K562 (cell line): ENCODE data around the gene TSPOAP1. TPM values are rescaled to one million over a fixed set of nuclear protein-coding genes. Genes with fewer than 3 reads are reported as not detected.

Experiments
- ARID1B ChIP-seq: fragments of 450-650 bp; IDR thresholded peaks from 2 replicates; pipeline ENCODE4 v1.6.1; 2016; ENCODE audit warnings: antibody characterized with exemption, mild to moderate bottlenecking, inconsistent platforms
- BACH1 ChIP-seq: fragments of 200-800 bp; sonication (Bioruptor generic); IDR thresholded peaks from 2 replicates; pipeline ENCODE4 v1.6.1; 2016; ENCODE audit warnings: missing genetic modification characterization, missing compliant biosample characterization
- CHCHD3 ChIP-seq: fragments of 250-450 bp; sonication (Bioruptor Pico); IDR thresholded peaks from 2 replicates; pipeline ENCODE4 v2.1.2; 2022; ENCODE audit warnings: mild to moderate bottlenecking
- E2F8 ChIP-seq: fragments of 450-650 bp; IDR thresholded peaks from 2 replicates; pipeline ENCODE4 v1.7.1; 2018; ENCODE audit warnings: mild to moderate bottlenecking, low read depth; ENCODE audit not compliant: partially characterized antibody
- FUS ChIP-seq: fragments of 200-400 bp; formaldehyde crosslinking; optimal IDR thresholded peaks from 2 replicates; pipeline ENCODE3; 2017; ENCODE audit warnings: low read depth, low read length
- KDM1A ChIP-seq, 2 experiments: fragments of 450-650 bp; IDR thresholded peaks; 2 replicates each; pipeline ENCODE4 v1.6.1; 2016; ENCODE audit warnings: mild to moderate bottlenecking in 2 of 2
- MLLT1 ChIP-seq, 2 experiments: fragments of 450-650 bp; IDR thresholded peaks; 2 replicates each; pipeline ENCODE4 v1.6.1; 2016
- NFE2 ChIP-seq: IDR thresholded peaks from 2 replicates; pipeline ENCODE4 v1.6.1; 2014; ENCODE audit warnings: antibody characterized with exemption, low read depth
- NFE2L1 ChIP-seq: fragments of 450-650 bp; IDR thresholded peaks from 2 replicates; pipeline ENCODE4 v1.6.1; 2016; ENCODE audit warnings: missing genetic modification characterization, low read depth, mild to moderate bottlenecking, missing compliant biosample characterization, moderate library complexity, borderline replicate concordance
- NR0B1 ChIP-seq: fragments of 450-650 bp; IDR thresholded peaks from one replicate; pipeline ENCODE4 v1.6.1; 2018; ENCODE audit warnings: mild to moderate bottlenecking, moderate library complexity; ENCODE audit not compliant: partially characterized antibody
- PBX2 ChIP-seq, 2 experiments: IDR thresholded peaks in 1 of 2; conservative IDR thresholded peaks in 1 of 2; 2 replicates each; pipeline ENCODE4 v1.6.1; 2016; ENCODE audit warnings: low read depth in 2 of 2, mild to moderate bottlenecking in 1 of 2, missing compliant biosample characterization in 1 of 2, missing genetic modification characterization in 1 of 2, moderate library complexity in 1 of 2
- RUNX1 ChIP-seq: sonication (generic); IDR thresholded peaks from 2 replicates; pipeline ENCODE4 v1.6.1; 2016; ENCODE audit warnings: antibody characterized with exemption, low read depth
- SMARCE1 ChIP-seq: fragments of 450-650 bp; IDR thresholded peaks from 2 replicates; pipeline ENCODE4 v1.7.1; 2016; ENCODE audit warnings: mild to moderate bottlenecking
- SRSF1 ChIP-seq: fragments of 200-400 bp; formaldehyde crosslinking; IDR thresholded peaks from 2 replicates; pipeline ENCODE4 v1.6.1; 2017; ENCODE audit warnings: mild to moderate bottlenecking, low read depth, low read length, moderate library complexity
- TEAD2 ChIP-seq: fragments of 450-650 bp; IDR thresholded peaks from 2 replicates; pipeline ENCODE4 v1.6.1; 2016; ENCODE audit warnings: missing genetic modification characterization, control low read depth, missing compliant biosample characterization
- VEZF1 ChIP-seq: fragments of 200-800 bp; sonication (Bioruptor generic); IDR thresholded peaks from 2 replicates; pipeline ENCODE4 v1.6.1; 2017; ENCODE audit warnings: missing genetic modification characterization, missing compliant biosample characterization
- polyA plus RNA-seq, 8 experiments: library from polyadenylated mRNA; depleted of rRNA in 4 of 8; stranded (reverse) in 5 of 8; unstranded in 3 of 8; fragments of >200 nt; fragmentation: Nextera tagmentation in 2 of 8; fragmentation: Illumina TruSeq in 1 of 8; extraction: Ambion mirVana in 2 of 8; extraction: Trizol in 1 of 8; gene quantifications; 2 replicates each; pipeline versions ENCODE4 v1.2.1 to v1.2.3, GENCODE V29; 2011 to 2014; ENCODE audit warnings: inconsistent platforms in 1 of 8, missing spikeins in 1 of 8
- total RNA-seq, 7 experiments: library from RNA; depleted of rRNA in 6 of 7; stranded (reverse); fragments of >200 nt in 6 of 7; fragmentation: Illumina TruSeq in 2 of 7; extraction: Trizol in 2 of 7; gene quantifications; 2 replicates each; pipeline versions ENCODE4 v1.2.1 to v1.2.3, GENCODE V29; 2011 to 2021; ENCODE audit warnings: low replicate concordance in 1 of 7

The TSPOAP1 gene
- total and polyA plus RNA-seq, 9 of the 15 experiments (the other 6 are each of a cell fraction or from before 2014, with no cell fraction given): 0.87 to 3.9 (median 1.8) TPM; not detected in 2

GRCh38 chr17:58289869-58290268 lies 38.7 kb downstream of the TSPOAP1 start (continued):
- TF ChIP-seq VEZF1 (CRISPR knock-in tag): no peak
- no peak for TF ChIP-seq FUS
- peak; percentile 69 for TF ChIP-seq NFE2L1
- no peak for TF ChIP-seq NR0B1
- no peak for TF ChIP-seq SRSF1
- TF ChIP-seq SMARCE1: peak; percentile 76
- TF ChIP-seq PBX2 (CRISPR knock-in tag; IDR thresholded peaks at IDR 0.05; ENCODE audit: low read depth): peak; percentile 71
- peak; percentile 92 for TF ChIP-seq PBX2 (tag; conservative IDR thresholded peaks at IDR 0.05; ENCODE audit: low read depth)
- no peak for TF ChIP-seq RUNX1
- peak; percentile 35 to 40; a peak in 3 of 4 replicates for TF ChIP-seq KDM1A (IDR thresholded peaks at IDR 0.05)
- peak; percentile 97 for TF ChIP-seq NFE2
- no peak for TF ChIP-seq TEAD2 (tag)
- peak; percentile 89 for TF ChIP-seq ARID1B
- TF ChIP-seq MLLT1 (IDR thresholded peaks at IDR 0.05): no peak
- peak; percentile 90 for TF ChIP-seq BACH1
- no peak for TF ChIP-seq E2F8
- no peak for TF ChIP-seq CHCHD3 (CRISPR knock-in tag)
